AG09309 (cell line): ENCODE data around the gene TH.

Source experiments
- DNase-seq: peaks from one replicate; pipeline ENCODE4 v3.0.0-alpha.2; 2010; ENCODE audit warnings: low read depth
- H3K4me3 ChIP-seq: 2 replicates; pipeline ENCODE4 v1.5.1; 2011; ENCODE audit warnings: mild to moderate bottlenecking, low read depth, low read length, moderate library complexity; ENCODE audit not compliant: control insufficient read depth
- TF ChIP-seq, protein P1 (sequence below): IDR thresholded peaks from 2 replicates; pipeline ENCODE4 v1.5.1; 2011; ENCODE audit warnings: mild to moderate bottlenecking, low read depth, low read length, inconsistent platforms; ENCODE audit not compliant: insufficient read depth, control insufficient read depth; ENCODE audit errors: missing control alignments

Gene TH

GRCh38 chr11:2203440-2204259 is 32.0 kb upstream of the TH start:
- DNase-seq, result no peak
- TF ChIP-seq, protein P1, sequence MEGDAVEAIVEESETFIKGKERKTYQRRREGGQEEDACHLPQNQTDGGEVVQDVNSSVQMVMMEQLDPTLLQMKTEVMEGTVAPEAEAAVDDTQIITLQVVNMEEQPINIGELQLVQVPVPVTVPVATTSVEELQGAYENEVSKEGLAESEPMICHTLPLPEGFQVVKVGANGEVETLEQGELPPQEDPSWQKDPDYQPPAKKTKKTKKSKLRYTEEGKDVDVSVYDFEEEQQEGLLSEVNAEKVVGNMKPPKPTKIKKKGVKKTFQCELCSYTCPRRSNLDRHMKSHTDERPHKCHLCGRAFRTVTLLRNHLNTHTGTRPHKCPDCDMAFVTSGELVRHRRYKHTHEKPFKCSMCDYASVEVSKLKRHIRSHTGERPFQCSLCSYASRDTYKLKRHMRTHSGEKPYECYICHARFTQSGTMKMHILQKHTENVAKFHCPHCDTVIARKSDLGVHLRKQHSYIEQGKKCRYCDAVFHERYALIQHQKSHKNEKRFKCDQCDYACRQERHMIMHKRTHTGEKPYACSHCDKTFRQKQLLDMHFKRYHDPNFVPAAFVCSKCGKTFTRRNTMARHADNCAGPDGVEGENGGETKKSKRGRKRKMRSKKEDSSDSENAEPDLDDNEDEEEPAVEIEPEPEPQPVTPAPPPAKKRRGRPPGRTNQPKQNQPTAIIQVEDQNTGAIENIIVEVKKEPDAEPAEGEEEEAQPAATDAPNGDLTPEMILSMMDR, result no peak

GRCh38 chr11:2202900-2203439 is 31.4 kb upstream of the TH start:
- no peak for DNase-seq
- TF ChIP-seq, protein P1, result no peak
- H3K4me3 ChIP-seq, result no peak overlapping the region

More at GRCh38 chr11:2203440-2204259, 32.0 kb upstream of the TH start:
- no peak overlapping the region for H3K4me3 ChIP-seq

GRCh38 chr11:2202071-2202899 is 30.7 kb upstream of the TH start:
- no peak for DNase-seq
- no peak overlapping the region for H3K4me3 ChIP-seq
- TF ChIP-seq, protein P1, result no peak

GRCh38 chr11:2201542-2201941 is 29.9 kb upstream of the TH start:
- no peak for DNase-seq
- H3K4me3 ChIP-seq, result no peak overlapping the region
- TF ChIP-seq, protein P1, result no peak

GRCh38 chr11:2200957-2201519 is 29.4 kb upstream of the TH start:
- H3K4me3 ChIP-seq, result no peak overlapping the region
- no peak for DNase-seq
- TF ChIP-seq, protein P1, result no peak

DNA sequence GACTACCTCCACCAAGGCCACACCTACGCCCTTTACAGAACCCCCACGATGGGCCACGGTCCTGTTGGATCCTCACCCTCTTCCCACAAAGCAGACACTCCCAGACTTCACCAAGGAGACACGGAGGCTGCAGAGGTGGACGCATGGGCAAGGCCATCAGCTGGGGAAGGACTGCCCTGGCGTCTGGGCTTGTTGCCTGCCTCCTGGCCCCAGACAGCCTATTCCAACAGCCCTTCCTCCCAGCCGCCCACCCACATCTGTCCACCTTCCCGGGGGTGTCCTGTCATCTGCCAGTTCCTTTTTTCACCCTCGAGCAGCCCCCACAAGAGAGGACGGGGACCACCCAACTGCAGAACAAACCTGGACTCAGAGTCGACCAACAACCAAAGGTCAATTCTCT is 28.9 kb upstream of the TH start:
- no peak overlapping the region for H3K4me3 ChIP-seq
- no peak for DNase-seq
- TF ChIP-seq, protein P1, result no peak
